HS-27A (cell line): ENCODE results near the gene MNAT1.
"Not testable (repeated sequence)": the region's sequence is repeated elsewhere in the genome, so short reads cannot be mapped to it uniquely, and the experiment has no call there.

Source experiments
- DNase-seq: peaks from one replicate; pipeline ENCODE4 v3.0.0-alpha.2; 2012; ENCODE audit warnings: low read depth, missing footprints

MNAT1 gene

DNA sequence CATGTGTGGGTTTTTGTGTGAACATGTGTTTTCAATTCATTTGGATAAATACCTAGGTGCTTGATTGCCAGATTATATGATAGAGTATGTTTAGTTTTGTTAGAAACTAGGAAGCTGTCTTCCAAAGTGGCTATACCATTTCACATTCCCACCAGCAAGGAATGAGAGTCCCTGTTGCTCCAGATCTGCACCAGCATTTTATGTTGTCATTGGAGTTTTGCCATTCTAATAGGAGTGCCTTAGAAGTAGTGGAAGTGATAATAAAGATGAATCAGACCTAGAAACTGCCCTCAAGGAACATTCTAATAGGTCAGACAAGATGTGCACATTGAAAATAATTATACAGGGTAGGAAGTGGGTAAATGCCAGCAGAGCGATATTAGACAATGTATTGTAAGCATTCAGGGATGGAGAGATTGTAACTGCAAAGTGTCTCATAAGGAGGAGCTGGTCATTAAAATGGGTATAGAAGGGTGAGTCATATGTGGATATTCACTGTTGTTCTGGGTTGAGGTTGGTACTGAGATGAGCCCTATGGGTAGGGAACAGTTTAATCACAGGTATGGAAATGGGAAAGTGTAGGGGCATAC, 71.4 kb downstream of the MNAT1 start:
- DNase-seq = no peak

- DNase-seq = no peak
These were observed 72.7 kb downstream of the MNAT1 start for GRCh38 chr14:60807247-60807646.

GRCh38 chr14:60807971-60808370, 73.4 kb downstream of the MNAT1 start:
- no peak for DNase-seq

DNA sequence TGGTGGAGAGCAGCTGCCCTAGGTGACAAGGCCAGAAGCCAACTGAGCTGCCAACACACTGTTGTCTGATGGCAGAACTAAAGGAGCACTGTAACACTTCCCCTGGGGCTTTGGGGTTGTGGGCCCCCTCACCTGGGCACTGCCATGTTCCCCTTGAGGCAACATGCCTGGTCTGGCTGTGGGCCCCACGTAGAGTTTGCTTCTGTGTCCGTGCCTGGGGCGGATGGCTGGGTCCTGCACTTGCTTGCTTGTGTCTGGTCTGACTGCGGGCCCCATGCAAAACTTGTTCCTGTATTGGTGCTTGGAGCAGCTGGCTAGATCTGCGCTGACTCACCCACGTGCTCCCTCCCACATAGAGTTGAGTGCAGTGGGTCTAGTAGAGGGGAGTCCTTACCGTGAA, 78.4 kb downstream of the MNAT1 start:
- DNase-seq = no peak

DNA sequence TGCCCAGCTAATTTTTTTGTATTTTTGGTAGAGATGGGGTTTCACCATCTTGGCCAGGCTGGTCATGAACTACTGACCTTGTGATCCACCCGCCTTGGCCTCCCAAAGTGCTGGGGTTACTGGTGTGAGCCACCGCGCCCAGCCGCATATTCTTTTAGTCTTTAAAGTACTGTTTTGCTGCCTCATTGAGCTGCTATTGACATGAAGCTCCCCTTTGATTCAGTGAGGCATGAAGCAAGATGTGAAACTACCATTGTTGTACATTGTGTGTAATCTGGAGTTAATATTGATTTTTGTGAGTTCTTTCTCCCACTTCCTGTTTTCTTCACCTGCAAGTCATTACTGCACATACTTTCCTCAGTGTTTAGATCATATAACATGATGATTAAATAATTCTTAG, 80.8 kb downstream of the MNAT1 start:
- no peak for DNase-seq

GRCh38 chr14:60817113-60817512, 82.6 kb downstream of the MNAT1 start:
- no peak for DNase-seq

- DNase-seq = no peak
These were observed 85.0 kb downstream of the MNAT1 start for GRCh38 chr14:60819575-60819974.

- DNase-seq = no peak
These were observed 104.0 kb downstream of the MNAT1 start for GRCh38 chr14:60838601-60839000.

DNA sequence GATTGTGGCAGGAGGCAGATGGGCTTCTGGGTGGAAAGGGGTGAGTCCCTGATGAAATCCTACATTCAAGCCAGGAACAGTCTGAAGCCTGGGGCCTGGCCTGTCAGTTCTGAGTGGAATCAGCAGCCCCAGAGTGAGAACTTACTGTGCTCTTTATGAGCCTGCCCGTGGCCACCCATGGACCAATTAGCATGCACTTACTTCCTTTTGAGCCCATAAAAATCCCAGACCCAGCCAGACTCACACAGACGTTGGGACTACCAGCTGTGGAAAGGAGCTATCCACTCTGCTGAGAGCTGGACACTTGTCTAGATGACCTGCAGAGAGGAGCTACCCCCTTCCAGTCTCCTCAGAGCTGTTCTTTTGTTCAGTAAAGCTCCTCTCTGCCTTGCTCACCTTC, 104.5 kb downstream of the MNAT1 start:
- DNase-seq = no peak

DNA sequence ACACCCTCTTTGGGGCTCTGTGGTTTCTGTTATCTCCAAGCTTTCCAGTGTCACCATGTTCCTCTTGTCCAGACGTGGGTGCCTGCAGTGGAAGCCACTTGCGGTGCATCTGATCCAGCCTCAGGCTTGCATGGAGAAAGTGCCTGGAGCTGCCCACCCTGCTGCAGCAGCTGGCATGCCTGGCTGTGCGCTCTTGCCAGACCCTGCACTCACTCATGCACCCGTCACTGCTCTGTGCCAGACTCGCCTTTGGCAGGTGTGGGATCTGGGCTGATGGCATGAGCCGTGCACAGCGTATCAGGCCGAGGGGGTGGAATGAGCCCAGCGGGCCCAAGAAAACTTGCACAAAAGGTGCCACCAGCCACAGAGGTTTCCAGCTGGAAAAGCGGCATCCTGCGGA, 105.1 kb downstream of the MNAT1 start:
- no peak for DNase-seq

DNA sequence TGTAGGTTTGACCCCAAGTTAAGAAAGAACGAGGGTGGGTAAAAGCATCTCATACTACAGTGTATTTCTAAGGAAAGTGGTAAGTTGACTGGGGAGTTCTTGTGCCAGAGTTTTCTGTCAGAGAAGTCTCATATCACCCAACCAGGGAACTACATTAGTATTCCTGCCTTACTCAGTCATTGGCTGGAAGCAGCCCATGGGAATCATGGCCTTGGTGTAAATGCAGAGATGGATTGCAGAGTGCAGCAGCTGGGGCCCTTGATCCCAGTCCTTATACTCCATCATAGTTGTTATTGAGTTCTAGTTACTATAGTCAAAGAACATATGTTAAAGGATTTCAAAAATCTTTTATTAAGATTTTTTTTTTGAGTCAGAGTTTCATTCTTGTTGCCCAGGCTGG, 105.8 kb downstream of the MNAT1 start:
- DNase-seq = no peak

GRCh38 chr14:60845523-60845922, 111.0 kb downstream of the MNAT1 start:
- DNase-seq = no peak

DNA sequence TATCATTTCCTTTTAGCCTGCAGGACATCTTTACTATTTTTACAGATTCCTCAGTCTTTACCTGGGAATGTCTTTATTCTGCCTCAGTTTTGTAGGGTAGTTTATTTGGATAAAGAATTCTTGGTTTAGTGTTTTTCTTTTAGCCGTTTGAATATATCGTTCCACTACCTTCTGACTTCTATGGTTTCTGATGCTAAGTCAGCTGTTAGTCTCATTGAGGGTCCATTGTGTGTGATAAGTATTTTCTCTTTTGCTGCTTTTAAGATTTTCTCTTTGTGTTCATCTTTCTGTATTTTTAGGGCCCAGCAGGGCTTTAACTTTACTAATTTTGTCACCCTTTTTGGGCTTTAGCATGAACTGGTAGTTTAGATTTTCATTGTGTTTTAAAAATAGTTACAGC, 113.5 kb downstream of the MNAT1 start:
- no peak for DNase-seq

- not testable (repeated sequence) for DNase-seq
These were observed 117.1 kb downstream of the MNAT1 start for GRCh38 chr14:60851692-60852091.

- DNase-seq = no peak
These were observed 121.5 kb downstream of the MNAT1 start for GRCh38 chr14:60856111-60856510.

GRCh38 chr14:60859525-60859924, 125.0 kb downstream of the MNAT1 start:
- no peak for DNase-seq

- no peak for DNase-seq
These were observed 127.1 kb downstream of the MNAT1 start for GRCh38 chr14:60861545-60862140.

- DNase-seq = no peak
These were observed 127.7 kb downstream of the MNAT1 start for GRCh38 chr14:60862283-60862682.

DNA sequence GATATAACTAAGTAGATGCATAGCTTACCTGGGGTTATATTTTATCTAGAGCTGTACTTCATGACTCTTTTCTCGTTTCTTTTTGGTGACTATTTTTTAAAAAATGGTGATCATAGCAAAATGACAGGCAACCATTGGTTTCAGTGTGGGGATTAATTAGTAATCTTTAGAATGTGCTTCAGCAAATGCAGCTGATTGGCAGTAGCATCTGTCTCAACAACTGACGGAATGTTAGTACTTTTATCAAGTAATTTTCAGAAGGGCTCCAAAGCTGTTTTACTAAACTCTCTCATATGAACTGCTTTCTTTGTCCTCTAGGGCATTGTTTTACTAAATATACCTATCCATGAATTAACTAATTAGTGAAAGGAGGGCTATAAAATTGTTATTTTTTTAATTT, 128.7 kb downstream of the MNAT1 start:
- DNase-seq = no peak

- DNase-seq = no peak
These were observed 131.0 kb downstream of the MNAT1 start for GRCh38 chr14:60865378-60866127.

GRCh38 chr14:60867503-60868172, 133.1 kb downstream of the MNAT1 start:
- DNase-seq = no peak

GRCh38 chr14:60878121-60878520, 143.6 kb downstream of the MNAT1 start:
- no peak for DNase-seq

GRCh38 chr14:60878536-60878935, 144.0 kb downstream of the MNAT1 start:
- no peak for DNase-seq
